HL-60 (cell line): ENCODE measurements around the gene C6.

Experiments used
- DNase-seq, 2 experiments: peaks; one replicate each; pipeline ENCODE4 v3.0.0-alpha.2; 2010 to 2020; ENCODE audit warnings: low read depth in 1 of 2, low spot score in 1 of 2
- H3K27ac ChIP-seq: fragments of 250-450 bp; sonication (Bioruptor Pico); replicated peaks from 2 replicates; pipeline ENCODE4 v1.5.1; 2020; ENCODE audit warnings: mild to moderate bottlenecking, moderate library complexity
- H3K27me3 ChIP-seq: fragments of 250-450 bp; sonication (Bioruptor Pico); 2 replicates; pipeline ENCODE4 v1.5.1; 2021; ENCODE audit warnings: mild to moderate bottlenecking, moderate library complexity; ENCODE audit not compliant: insufficient read depth, poor library complexity, severe bottlenecking
- H3K4me3 ChIP-seq: replicated peaks from 2 replicates; pipeline ENCODE4 v1.5.1; 2011; ENCODE audit warnings: mild to moderate bottlenecking, control low read depth, low read length; ENCODE audit not compliant: insufficient read depth
- CTCF ChIP-seq: IDR thresholded peaks from one replicate; pipeline ENCODE4 v1.5.1; 2011; ENCODE audit warnings: low read length, control low read depth, inconsistent platforms; ENCODE audit not compliant: insufficient read depth
- GABPA ChIP-seq: IDR thresholded peaks from 2 replicates; pipeline ENCODE4 v1.6.1; 2012; ENCODE audit warnings: low read depth
- POLR2AphosphoS5 ChIP-seq: IDR thresholded peaks from 2 replicates; pipeline ENCODE4 v1.6.1; 2012; ENCODE audit warnings: low read depth
- REST ChIP-seq: IDR thresholded peaks from 2 replicates; pipeline ENCODE4 v1.6.1; 2012; ENCODE audit warnings: low read depth; ENCODE audit not compliant: insufficient replicate concordance
- SPI1 ChIP-seq: IDR thresholded peaks from 2 replicates; pipeline ENCODE4 v1.6.1; 2012; ENCODE audit warnings: low read depth, mild to moderate bottlenecking, borderline replicate concordance

C6 gene

GRCh38 chr5:41151564-41151963 is 61.8 kb downstream of the C6 start:
- no peak for DNase-seq
- TF ChIP-seq CTCF = no peak
- no peak for TF ChIP-seq SPI1
- no peak for TF ChIP-seq GABPA
- TF ChIP-seq REST = no peak
- no peak for TF ChIP-seq POLR2AphosphoS5
- Histone ChIP-seq H3K4me3 (no peak overlapping the region), H3K27me3 (peaks cover 2% of the 10 kb centered on the region), H3K27ac (no peak overlapping the region)

- H3K27me3 ChIP-seq = peaks cover 2% of the 10 kb centered on the region
- no peak overlapping the region for H3K27ac ChIP-seq
- H3K4me3 ChIP-seq = no peak overlapping the region
- DNase-seq = no peak
- TF ChIP-seq GABPA (no peak), SPI1 (no peak), CTCF (no peak), POLR2AphosphoS5 (no peak), REST (no peak)
Measured at GRCh38 chr5:41148448-41148847, 64.9 kb downstream of the C6 start.

GRCh38 chr5:41145306-41145705 is 68.0 kb downstream of the C6 start:
- Histone ChIP-seq H3K4me3 (no peak overlapping the region), H3K27me3 (peaks cover 2% of the 10 kb centered on the region), H3K27ac (no peak overlapping the region)
- DNase-seq = no peak
- TF ChIP-seq POLR2AphosphoS5 = no peak
- no peak for TF ChIP-seq CTCF
- no peak for TF ChIP-seq REST
- TF ChIP-seq GABPA = no peak
- TF ChIP-seq SPI1 = no peak
